NCI-H2196 (cell line): ENCODE measurements around the gene MAP3K3.
A peak's percentile ranks its signal among the peaks of the same experiment; 100 is the strongest.

ENCODE experiments used
- DNase-seq: peaks from one replicate; lab custom pipeline; 2025; ENCODE audit not compliant: unreplicated experiment; lab: John Stamatoyannopoulos, UW

MAP3K3 gene

GRCh38 chr17:63622574-63623390 is 565 bp downstream of the MAP3K3 start:
- peak; percentile 38 for DNase-seq

- DNase-seq, result no peak
Measured at GRCh38 chr17:63623786-63624530, 1.7 kb downstream of the MAP3K3 start.

- DNase-seq, result no peak
Measured at GRCh38 chr17:63624531-63624880, 2.3 kb downstream of the MAP3K3 start.

GRCh38 chr17:63626551-63627180 is 4.4 kb downstream of the MAP3K3 start:
- DNase-seq, result no peak

GRCh38 chr17:63629627-63630026 is 7.4 kb downstream of the MAP3K3 start:
- no peak for DNase-seq

- DNase-seq, result no peak
Measured at GRCh38 chr17:63631062-63631461, 8.8 kb downstream of the MAP3K3 start.

- DNase-seq, result no peak
Measured at GRCh38 chr17:63631626-63632025, 9.4 kb downstream of the MAP3K3 start.

- no peak for DNase-seq
Measured at GRCh38 chr17:63633742-63634141, 11.5 kb downstream of the MAP3K3 start.

GRCh38 chr17:63634163-63634562 is 11.9 kb downstream of the MAP3K3 start:
- DNase-seq, result no peak

GRCh38 chr17:63634816-63635215 is 12.6 kb downstream of the MAP3K3 start:
- DNase-seq, result no peak

GRCh38 chr17:63635290-63635689 is 13.1 kb downstream of the MAP3K3 start:
- DNase-seq, result no peak

- no peak for DNase-seq
Measured at GRCh38 chr17:63635787-63636186, 13.6 kb downstream of the MAP3K3 start.

- no peak for DNase-seq
Measured at GRCh38 chr17:63639125-63639524, 16.9 kb downstream of the MAP3K3 start.

- DNase-seq, result no peak
Measured at GRCh38 chr17:63640038-63640437, 17.8 kb downstream of the MAP3K3 start.

- DNase-seq, result no peak
Measured at GRCh38 chr17:63641692-63642448, 19.7 kb downstream of the MAP3K3 start.

GRCh38 chr17:63644846-63645245 is 22.6 kb downstream of the MAP3K3 start:
- DNase-seq, result no peak

GRCh38 chr17:63645775-63646487 is 23.7 kb downstream of the MAP3K3 start:
- no peak for DNase-seq

- no peak for DNase-seq
Measured at GRCh38 chr17:63646488-63646806, 24.2 kb downstream of the MAP3K3 start.

- DNase-seq, result no peak
Measured at GRCh38 chr17:63647065-63647725, 25.0 kb downstream of the MAP3K3 start.

GRCh38 chr17:63647936-63648335 is 25.7 kb downstream of the MAP3K3 start:
- no peak for DNase-seq
